LHCN-M2 (cell line): ENCODE results near the gene PMEL. TPM values are rescaled to one million over a fixed set of nuclear protein-coding genes. Genes with fewer than 3 reads are reported as not detected.
"Not testable (repeated sequence)": the region's sequence is repeated elsewhere in the genome, so short reads cannot be mapped to it uniquely, and the experiment has no call there.

Experiments used
- DNase-seq: peaks from one replicate; pipeline ENCODE4 v3.0.0-alpha.2; 2012; ENCODE audit warnings: low read depth
- polyA plus RNA-seq: library from polyadenylated mRNA; unstranded; fragments of >200 nt; gene quantifications from one replicate; pipeline ENCODE4 v1.2.1, GENCODE V29; 2012; ENCODE audit warnings: missing spikeins
- total RNA-seq: library from RNA; depleted of rRNA; stranded (reverse); fragments of >200 nt; gene quantifications from 2 replicates; pipeline ENCODE4 v1.2.3, GENCODE V29; 2014; rRNA removed

PMEL gene
- 0.32 and 0.52 TPM in 2 replicates for total RNA-seq
- 0.64 TPM for polyA plus RNA-seq

- DNase-seq = no peak
Measured at GRCh38 chr12:55965941-55966407, at the start of gene PMEL. PMEL (minus strand) TSS chr12:55966042; CDS start chr12:55966011, 31 bp downstream.

DNA sequence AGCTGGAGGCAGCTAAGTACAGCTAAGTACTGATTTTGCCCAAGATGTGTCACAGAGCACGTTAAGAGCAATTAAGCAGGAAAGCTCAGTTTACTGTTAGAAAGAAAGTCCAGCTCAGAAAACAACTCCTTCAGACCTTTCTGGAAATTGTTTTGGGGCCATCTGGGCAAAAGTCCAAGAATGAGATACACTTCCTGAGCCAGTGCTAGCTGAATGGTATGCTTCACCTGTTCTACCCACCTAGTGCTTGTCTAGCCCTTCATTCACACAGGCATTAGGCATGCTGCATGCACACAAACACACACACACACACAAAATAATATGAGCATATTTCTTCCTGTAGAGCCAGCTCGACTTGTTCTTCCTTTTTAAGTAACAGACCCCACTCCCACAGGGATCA, 48.4 kb upstream of the PMEL start:
- no peak for DNase-seq

- no peak for DNase-seq
Measured at GRCh38 chr12:56013482-56013881, 47.6 kb upstream of the PMEL start.

GRCh38 chr12:56011509-56012090, 45.8 kb upstream of the PMEL start:
- no peak for DNase-seq

- no peak for DNase-seq
Measured at GRCh38 chr12:56010111-56010570, 44.3 kb upstream of the PMEL start.

DNA sequence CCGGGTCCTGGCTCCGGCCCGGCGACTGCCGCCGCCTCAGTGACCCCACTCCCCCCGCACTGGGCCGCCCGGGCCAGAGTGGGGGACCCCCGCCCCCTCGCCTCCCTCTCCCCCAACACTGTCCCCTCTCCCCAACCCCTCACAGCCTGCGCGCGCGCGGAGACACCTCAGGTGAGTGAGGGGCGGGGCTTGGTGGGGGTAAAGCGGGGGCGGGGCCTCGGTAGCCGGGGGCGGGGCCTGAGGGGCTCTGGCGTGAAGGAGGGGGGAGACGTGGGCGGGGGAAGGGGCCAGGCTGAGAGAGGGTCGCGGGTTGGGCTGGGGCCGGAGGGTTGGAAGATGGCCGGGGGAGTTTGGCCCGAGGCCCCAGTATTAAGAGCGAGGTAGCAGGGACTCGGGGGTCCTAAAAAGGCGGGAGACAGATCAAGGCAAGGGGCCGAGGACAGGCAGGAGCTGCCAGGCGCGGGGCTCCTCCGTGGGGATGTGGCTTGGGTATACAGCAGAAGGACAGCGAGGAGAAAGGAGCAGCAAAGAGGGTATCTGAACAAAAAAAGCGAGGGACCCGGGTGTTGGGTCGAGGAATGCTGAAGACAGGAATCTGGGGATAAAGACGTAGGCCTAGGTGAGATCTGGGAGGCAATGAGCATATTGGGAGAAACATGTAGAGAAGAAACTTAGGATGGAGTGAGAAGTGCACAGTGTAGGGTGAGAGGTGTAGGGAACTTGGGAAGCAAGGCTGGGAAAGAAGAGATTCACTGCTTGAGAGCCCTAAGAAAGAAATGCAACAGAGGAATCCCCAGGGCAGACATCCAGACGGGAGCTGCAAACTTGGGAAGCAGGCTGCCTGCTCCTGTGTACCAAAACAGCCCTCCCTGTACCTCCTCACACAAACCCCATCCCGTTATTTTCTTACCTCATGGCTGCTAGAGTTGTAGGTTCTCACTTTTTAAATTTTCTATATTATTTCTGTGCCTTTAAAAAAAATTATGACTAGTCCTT, 42.0 kb upstream of the PMEL start:
- DNase-seq = peak; percentile 3

- no peak for DNase-seq
Measured at GRCh38 chr12:56004211-56004610, 38.4 kb upstream of the PMEL start.

DNA sequence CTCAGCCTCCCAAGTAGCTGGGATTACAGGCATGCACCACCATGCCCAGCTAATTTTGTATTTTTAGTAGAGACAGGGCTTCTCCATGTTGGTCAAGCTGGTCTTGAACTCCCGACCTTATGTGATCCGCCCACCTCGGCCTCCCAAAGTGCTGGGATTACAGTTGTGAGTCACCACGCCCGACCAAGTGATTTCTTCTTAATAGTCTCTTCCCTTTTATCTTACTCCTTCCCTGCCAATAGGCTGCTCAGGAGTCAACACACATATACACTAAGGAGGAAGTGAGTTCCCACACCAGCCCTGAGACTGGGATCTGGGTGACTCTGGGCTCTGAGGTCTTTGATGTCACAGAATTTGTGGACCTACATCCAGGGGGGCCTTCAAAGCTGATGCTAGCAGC, 37.5 kb upstream of the PMEL start:
- not testable (repeated sequence) for DNase-seq

DNA sequence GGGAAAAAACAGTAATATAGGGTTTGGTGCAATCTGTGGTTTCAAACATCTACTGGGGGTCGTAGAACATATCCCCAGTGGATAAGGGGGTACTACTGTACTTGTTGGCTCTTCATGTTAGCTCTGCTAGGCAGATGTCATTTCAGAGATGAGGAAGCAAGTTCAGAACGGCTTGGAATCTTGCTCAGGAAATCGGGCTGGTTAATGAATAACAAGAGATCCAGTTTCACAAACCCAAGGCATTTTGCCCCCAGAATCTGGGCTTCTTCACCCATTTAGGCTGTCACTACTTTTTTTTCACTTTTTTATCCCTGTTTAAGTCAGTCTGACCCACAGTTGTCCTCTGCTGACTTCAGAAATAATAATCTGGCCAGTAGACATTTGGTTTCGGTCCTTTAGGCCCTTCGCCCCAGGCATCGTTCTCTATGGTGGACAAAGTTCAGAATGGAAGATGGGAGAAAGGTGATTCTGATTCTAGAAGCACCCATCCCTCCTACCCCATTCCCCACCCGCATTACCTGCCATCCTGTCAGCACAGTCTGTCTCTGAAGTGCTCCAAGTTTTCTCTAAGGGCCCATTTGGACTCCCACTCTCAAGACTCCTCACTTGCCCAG, 35.8 kb upstream of the PMEL start:
- no peak for DNase-seq

DNA sequence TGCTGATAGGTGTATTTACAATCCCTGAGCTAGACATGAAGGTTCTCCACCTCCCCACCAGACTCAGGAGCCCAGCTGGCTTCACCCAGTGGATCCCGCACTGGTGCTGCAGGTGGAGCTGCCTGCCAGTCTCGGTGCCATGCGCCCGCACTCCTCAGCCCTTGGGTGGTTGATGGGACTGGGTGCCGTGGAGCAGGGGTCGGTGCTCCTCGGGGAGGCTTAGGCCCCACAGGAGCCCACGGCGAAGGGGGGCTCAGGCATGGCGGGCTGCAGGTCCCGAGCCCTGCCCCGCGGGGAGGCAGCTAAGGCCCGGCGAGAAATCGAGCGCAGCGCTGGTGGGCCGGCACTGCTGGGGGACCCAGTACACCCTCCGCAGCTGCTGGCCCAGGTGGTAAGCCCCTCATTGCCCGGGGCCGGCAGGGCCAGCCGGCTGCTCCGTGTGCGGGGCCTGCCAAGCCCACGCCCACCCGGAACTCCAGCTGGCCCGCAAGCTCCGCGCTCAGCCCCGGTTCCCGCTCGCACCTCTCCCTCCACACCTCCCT, 34.2 kb upstream of the PMEL start:
- not testable (repeated sequence) for DNase-seq

GRCh38 chr12:55999522-55999921, 33.7 kb upstream of the PMEL start:
- not testable (repeated sequence) for DNase-seq

DNA sequence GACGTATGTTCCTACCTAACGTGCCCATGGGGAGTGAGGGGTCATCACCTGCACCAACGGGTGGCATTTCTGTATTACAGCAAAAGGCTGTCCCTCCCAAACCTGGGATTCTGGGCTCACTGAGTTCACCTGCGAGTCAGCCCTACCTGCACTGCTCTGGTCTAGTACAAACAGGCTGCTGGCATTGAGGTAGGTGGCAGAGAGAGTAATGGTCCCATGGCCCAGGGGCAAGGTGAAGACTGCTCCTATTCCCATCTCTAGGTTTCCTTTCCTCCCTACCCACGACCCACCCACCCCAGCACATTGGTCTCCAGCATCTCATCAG, 31.7 kb upstream of the PMEL start:
- no peak for DNase-seq

DNA sequence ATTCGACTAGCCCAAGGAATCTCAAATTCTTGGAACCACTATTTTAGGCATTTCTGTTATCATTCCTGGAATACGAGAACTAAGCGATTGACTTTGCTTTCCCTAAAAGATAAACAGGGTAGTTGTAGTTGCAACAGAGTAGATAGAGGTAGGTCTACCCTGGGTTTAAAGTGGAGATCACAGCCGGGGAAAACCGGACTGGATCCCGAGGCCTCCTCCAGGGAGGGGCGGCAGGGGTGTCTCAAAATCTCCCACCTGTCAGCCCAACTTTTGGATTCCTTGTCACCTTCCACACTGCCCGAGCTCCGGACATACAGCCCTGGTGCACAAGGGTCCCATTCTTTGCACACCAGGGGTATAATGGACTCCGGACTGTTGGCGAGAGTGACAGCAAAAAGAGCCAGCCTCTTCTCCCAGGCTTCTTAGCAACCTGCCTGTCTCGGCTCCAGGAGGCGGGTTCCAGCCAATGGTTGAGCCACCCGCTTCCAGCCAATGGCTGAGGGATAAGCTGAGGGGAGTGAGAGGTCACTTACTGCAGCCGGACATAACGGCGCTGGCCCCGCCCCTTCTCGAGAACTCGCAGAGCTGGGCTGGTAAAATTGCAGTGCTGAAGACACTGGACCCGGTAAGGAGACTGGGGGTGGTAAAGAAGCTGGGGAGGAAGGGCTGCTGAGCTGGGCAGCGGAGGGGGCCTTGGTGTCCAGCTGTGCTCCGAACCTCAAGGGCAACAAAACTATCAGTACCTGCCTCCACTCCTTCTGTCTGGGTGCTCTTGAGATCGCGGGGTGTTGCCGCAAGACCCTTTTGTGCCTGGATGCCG, 31.1 kb upstream of the PMEL start, which contains the start of gene SUOX:
TSS of gene SUOX (plus strand) at position 562 of the 820 bp plus-strand sequence. CDS start 4,946 bp downstream, outside the sequence.
- DNase-seq = peak; percentile 94

DNA sequence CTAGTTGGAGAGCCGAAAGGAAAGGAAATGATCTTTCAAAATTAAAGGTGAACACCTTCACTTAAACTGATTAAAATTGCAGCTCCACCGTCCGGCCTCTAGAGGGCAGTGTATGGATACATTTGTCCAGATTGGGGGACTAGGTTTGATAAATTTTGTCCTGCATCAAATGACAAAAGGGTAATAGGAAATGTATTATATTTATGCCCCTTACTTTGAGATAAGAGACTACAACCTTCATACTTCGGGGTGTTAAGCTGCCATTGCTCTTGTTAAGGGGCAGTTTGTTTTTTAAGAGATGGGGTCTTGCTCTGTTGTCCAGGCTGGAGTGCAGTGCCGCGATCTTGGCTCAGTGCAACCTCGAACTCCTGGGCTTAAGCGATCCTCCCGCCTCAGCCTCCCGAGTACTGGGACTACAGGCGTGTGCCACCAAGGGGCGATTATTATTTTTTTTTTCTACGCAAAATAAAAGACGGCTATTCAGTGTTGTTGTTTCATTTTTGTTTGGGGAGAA, 30.4 kb upstream of the PMEL start:
- peak; percentile 65 for DNase-seq

DNA sequence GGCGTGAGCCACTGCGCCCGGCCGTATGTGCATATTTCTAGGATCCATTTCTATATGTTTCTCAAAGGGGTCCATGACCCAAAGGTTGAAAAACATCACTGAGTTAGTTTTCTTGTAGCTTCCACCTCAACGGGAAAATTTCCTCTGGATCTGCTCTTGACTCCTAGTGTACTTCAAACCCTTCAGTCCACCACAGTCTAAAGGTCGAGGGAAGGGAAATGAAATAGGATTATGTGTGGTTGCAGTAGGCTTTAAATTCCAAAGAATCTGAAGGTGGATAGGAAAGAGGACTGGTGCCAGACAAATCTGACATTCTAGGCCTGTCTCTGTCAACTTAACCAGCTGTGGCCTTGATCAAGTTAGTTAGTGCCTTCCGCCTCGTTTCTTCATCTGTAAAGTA, 29.5 kb upstream of the PMEL start:
- DNase-seq = no peak

DNA sequence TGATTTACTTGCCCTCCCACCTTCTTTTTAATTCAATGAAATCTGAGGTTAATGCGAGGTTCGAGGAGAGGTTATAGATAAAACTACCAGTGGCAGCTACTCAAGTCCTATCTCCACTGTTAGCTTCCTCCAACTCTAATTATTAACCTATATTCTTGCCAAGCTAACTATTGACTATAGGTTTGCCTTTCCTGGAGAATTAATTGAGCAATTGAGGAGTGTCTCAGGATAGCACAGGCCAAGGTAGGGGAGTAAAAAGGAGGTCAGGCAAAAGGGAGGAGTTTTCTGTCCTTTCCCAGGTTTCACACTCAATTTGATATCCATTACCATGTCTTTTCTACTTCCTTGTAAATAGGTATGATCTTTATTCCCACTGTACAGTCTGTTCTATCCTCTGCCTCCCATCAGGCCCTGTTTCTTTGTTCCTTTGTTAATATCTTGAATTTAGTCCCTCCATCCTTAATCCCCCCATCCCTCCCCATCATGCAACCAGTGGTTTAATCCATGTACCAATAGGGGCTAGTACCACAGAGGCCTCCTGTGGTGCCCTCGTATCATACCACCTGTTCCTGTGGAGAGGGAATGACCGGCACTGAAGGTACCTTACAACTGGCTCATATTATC, 27.5 kb upstream of the PMEL start:
- no peak for DNase-seq

- no peak for DNase-seq
Measured at GRCh38 chr12:55991110-55991509, 25.3 kb upstream of the PMEL start.

GRCh38 chr12:55985976-55986375, 20.1 kb upstream of the PMEL start:
- DNase-seq = not testable (repeated sequence)

DNA sequence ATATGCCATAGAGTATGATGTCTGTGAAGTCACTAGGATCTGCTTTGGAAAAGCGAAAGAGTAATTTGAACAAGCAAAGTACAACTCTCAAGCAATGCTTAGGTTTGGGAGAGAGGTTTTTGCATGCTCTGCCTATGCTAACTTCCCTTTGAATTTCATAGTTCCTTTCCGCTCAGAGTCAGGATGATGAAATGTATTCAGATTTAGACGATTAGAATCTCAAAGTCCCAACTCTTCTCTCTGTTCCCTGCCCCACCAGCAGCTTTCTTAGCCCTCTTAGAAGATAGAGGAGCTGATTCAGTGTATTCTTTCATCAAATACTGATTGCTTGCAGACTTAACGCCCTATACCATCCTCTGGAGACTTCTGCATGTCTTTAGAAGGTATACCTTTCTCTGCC, 19.5 kb upstream of the PMEL start:
- DNase-seq = no peak

- no peak for DNase-seq
Measured at GRCh38 chr12:55984861-55985260, 19.0 kb upstream of the PMEL start.
